Chondrocyte (in vitro differentiated cells): ENCODE results near the gene HOTAIR. TPM values are rescaled to one million over a fixed set of nuclear protein-coding genes. Genes with fewer than 3 reads are reported as not detected.

Source experiments
- DNase-seq: peaks from one replicate; pipeline ENCODE4 v3.0.0; 2021; ENCODE audit warnings: mixed read lengths, low spot score
- H3K27ac Mint-ChIP-seq: one replicate; pipeline ENCODE4 v1.8.0; 2021; ENCODE audit warnings: mild to moderate bottlenecking, moderate library complexity, mixed read lengths; ENCODE audit not compliant: unreplicated experiment
- H3K27me3 Mint-ChIP-seq: 2 replicates; pipeline ENCODE4 v1.8.0; 2021; ENCODE audit warnings: low read depth, mixed read lengths
- H3K36me3 Mint-ChIP-seq: 2 replicates; pipeline ENCODE4 v1.8.0; 2021; ENCODE audit warnings: low read depth, mixed read lengths
- H3K4me1 Mint-ChIP-seq: 2 replicates; pipeline ENCODE4 v1.8.0; 2021; ENCODE audit warnings: low read depth, mild to moderate bottlenecking, mixed read lengths
- H3K4me3 Mint-ChIP-seq: one replicate; pipeline ENCODE4 v1.8.0; 2021; ENCODE audit warnings: mild to moderate bottlenecking, moderate library complexity, mixed read lengths; ENCODE audit not compliant: unreplicated experiment
- H3K9me3 Mint-ChIP-seq: 2 replicates; pipeline ENCODE4 v1.8.0; 2021; ENCODE audit warnings: low read depth, mixed read lengths
- total RNA-seq: library from RNA; stranded (reverse); gene quantifications from 3 replicates; pipeline ENCODE4 v1.2.1, GENCODE V29; 2021
- TF ChIP-seq, protein P1 (sequence below): fragments of 200-600 bp; sonication (generic); IDR thresholded peaks from 2 replicates; pipeline ENCODE4 v1.5.0; 2021; ENCODE audit warnings: antibody characterized with exemption, mild to moderate bottlenecking, moderate library complexity

The HOTAIR gene
- total RNA-seq, 1 donor from 2014 or later = not detected

DNA sequence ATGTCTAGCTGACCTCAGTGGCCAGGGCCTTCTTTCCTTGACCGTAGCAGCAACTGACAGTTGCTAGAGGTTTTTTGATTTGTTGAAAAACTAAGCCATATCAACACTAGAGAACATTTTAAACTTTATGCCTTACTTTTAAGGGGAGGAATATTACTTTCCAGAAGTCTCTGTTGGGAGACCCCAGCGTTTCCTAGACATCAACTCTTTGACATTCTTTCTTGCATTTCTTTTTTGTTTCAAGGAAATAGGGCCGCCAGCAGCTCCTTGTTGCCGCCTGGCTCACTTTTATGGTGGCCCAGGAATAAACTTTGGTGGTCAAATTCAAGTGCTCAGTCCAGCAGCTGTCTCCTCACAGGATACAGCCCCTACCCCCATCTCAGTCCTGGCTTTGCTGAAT is 4.3 kb downstream of the HOTAIR start:
- no peak overlapping the region for H3K4me3 Mint-ChIP-seq
- no peaks in the 10 kb centered on the region for H3K9me3 Mint-ChIP-seq
- H3K36me3 Mint-ChIP-seq = peaks cover 2% of the 10 kb centered on the region
- DNase-seq = no peak
- peaks cover 19% of the 10 kb centered on the region for H3K4me1 Mint-ChIP-seq
- TF ChIP-seq, protein P1, sequence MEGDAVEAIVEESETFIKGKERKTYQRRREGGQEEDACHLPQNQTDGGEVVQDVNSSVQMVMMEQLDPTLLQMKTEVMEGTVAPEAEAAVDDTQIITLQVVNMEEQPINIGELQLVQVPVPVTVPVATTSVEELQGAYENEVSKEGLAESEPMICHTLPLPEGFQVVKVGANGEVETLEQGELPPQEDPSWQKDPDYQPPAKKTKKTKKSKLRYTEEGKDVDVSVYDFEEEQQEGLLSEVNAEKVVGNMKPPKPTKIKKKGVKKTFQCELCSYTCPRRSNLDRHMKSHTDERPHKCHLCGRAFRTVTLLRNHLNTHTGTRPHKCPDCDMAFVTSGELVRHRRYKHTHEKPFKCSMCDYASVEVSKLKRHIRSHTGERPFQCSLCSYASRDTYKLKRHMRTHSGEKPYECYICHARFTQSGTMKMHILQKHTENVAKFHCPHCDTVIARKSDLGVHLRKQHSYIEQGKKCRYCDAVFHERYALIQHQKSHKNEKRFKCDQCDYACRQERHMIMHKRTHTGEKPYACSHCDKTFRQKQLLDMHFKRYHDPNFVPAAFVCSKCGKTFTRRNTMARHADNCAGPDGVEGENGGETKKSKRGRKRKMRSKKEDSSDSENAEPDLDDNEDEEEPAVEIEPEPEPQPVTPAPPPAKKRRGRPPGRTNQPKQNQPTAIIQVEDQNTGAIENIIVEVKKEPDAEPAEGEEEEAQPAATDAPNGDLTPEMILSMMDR = no peak
- H3K27ac Mint-ChIP-seq = no peak overlapping the region
- peaks cover 86% of the 10 kb centered on the region for H3K27me3 Mint-ChIP-seq

DNA sequence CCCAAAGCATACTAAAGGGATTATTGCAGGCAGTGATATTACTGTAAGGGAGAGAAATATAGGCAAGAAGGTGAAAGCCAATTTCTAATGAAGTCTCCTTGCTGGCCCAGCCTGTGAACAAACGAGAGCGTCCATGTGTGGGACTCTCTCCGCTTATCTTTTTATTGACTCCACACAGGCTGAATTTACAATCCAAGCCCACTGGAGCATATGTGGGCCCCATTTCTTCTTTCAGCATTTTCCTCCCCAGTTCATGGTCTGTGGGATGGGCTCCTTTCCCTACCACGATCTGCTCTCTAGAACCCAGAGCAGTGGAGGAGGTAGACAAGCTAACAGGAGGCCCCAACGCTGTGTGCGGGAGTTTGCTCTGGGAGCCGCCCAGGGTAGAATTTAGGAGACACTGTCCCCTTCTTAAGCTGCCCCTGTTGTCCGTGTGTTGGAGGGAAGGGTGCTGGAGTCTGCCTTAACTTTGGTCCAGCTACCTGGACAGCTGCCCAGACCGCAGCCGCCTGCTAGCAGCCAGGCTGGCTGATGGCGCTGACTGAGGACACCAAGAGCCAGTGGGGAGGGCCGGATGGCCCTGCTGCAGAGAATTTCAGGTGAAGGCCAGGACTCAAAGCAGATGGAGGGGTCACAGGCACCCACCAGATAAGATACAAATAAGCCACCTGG is 5.0 kb downstream of the HOTAIR start:
- Mint-ChIP-seq H3K9me3 (no peaks in the 10 kb centered on the region), H3K4me1 (peaks cover 15% of the 10 kb centered on the region), H3K36me3 (peaks cover 2% of the 10 kb centered on the region), H3K27ac (no peak overlapping the region), H3K27me3 (peaks cover 88% of the 10 kb centered on the region), H3K4me3 (no peak overlapping the region)
- TF ChIP-seq, protein P1 = no peak
- peak; percentile 47 for DNase-seq

DNA sequence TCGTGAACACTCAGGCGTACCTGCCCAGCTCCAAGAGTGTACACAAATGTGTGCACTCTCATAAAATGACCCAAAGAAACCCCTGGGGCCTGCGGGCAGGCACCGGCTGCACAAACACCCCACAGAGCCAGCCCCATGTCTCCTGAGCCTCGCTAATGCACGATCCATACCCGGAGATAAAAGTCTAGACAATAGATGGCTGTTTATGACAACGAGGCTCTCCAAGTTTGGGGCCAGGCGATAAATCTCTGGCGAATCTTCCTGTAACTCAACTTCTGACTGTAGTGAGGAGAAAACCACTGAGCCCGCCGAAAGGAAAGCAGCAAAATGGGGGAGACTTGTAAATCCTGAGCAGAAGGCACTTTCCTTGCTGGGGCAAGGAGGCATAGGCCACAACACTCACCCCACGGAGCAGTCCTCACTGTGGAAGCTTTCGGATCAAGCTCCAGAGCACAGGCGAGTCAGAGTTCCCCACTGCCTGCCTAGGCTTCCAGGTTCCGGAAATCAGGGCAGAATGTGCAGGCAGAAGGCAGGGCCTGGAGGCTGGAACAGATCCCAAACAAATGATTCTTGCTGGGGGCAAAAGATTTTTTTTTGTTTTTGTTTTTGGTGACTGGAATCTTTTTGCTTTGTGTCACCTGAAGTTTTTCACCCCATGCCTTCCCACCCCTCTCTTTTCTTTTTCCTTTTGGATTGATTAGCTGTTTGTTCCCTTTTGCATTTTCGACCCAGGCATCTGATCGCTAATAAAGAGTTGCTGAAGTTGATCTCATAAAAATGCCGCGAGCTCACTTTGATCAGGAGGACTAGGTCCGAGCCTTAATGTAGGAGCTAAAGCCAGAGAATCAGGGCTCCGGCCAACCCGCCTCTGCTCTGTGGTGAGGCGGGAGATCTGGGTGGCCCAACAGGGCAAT is 6.3 kb downstream of the HOTAIR start:
- H3K9me3 Mint-ChIP-seq = no peaks in the 10 kb centered on the region
- H3K4me1 Mint-ChIP-seq = peaks cover 12% of the 10 kb centered on the region
- no peak overlapping the region for H3K27ac Mint-ChIP-seq
- TF ChIP-seq, protein P1 = no peak
- DNase-seq = peak; percentile 32
- peaks cover 2% of the 10 kb centered on the region for H3K36me3 Mint-ChIP-seq
- H3K4me3 Mint-ChIP-seq = no peak overlapping the region
- peaks cover 96% of the 10 kb centered on the region for H3K27me3 Mint-ChIP-seq

DNA sequence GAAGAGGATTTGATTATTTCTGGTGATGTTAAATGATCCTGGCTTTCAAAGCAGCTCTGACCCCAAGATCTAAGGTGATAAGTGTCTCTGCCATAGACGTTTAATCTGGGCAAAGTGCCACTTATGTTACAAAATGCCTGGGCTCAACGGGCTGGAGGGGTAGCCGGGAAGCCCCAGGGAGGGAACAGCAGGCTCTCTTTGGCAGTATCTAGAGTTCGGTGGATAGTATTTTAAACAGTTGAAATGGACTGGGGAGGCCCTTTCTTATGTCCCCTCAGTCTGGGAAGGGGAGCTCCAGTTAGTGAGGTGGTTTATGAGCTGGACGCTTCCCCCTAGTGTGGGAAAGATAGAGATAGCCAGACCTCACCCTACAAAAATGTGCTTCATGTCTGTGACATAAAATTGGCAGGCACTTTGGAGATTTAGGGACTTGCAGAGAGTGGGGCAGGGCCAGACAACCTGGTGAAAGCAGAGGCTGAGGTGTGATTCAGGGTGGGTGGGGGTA is 7.3 kb downstream of the HOTAIR start:
- peak; percentile 27 for DNase-seq
- Mint-ChIP-seq H3K9me3 (no peaks in the 10 kb centered on the region), H3K4me1 (peaks cover 7% of the 10 kb centered on the region), H3K27me3 (peaks cover 96% of the 10 kb centered on the region), H3K36me3 (no peaks in the 10 kb centered on the region), H3K4me3 (no peak overlapping the region), H3K27ac (no peak overlapping the region)
- TF ChIP-seq, protein P1 = no peak

DNA sequence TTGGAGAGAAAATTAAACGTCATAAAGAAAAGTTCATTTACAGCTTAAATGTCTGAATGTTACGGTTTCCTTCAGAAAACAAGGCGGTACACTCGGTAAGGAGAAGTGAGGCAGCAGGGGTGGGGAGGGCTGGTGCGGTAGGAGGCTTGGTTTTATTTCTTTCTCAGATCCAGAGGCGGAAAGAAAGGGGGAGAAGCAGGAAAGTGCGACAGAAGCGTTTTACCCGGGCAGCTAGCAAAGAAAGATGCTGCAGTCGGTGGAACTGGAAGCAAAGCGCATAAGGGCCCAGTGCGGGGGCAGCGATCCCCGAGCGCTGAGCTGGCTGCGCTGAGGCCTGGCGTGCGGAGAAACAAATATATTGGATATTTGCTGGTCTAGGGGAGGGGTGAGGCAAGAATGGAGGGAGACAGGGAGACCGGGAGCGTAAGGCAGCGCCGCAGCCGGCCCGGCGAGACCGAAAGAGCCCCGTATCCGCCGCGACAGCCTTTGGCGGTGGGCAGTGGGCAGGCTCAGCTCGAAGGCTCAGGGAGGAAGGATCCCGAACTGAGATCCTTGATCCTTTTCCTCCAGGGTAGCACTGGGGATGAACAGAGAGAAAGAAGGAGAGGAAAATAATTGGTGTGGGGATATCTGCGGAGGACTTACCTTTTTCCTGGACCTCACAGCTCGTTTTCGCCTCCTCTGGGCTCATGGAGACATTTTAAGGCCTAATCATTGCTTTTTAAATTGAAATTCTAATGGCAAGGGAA is 8.2 kb downstream of the HOTAIR start:
- Mint-ChIP-seq H3K9me3 (no peaks in the 10 kb centered on the region), H3K4me3 (no peak overlapping the region), H3K27ac (no peak overlapping the region), H3K4me1 (peaks cover 7% of the 10 kb centered on the region), H3K27me3 (peaks cover 92% of the 10 kb centered on the region), H3K36me3 (no peaks in the 10 kb centered on the region)
- DNase-seq = no peak
- TF ChIP-seq, protein P1 = no peak
